Skeletal muscle satellite cell (primary cell): Measurements from ENCODE around the gene STRA6. TPM values are rescaled to one million over a fixed set of nuclear protein-coding genes. Genes with fewer than 3 reads are reported as not detected.

Experiments used
- H3K27me3 ChIP-seq: 2 replicates; pipeline ENCODE4 v1.7.0; 2013; ENCODE audit warnings: low read length; ENCODE audit not compliant: control insufficient read depth, insufficient read depth
- H3K36me3 ChIP-seq: 2 replicates; pipeline ENCODE4 v1.7.0; 2013; ENCODE audit warnings: mild to moderate bottlenecking, control low read depth, low read length; ENCODE audit not compliant: insufficient read depth
- H3K4me1 ChIP-seq: 2 replicates; pipeline ENCODE4 v1.7.0; 2013; ENCODE audit warnings: low read length; ENCODE audit not compliant: control insufficient read depth, insufficient read depth
- H3K4me2 ChIP-seq: 2 replicates; pipeline ENCODE4 v1.7.0; 2013; ENCODE audit warnings: mild to moderate bottlenecking, low read length
- H3K4me3 ChIP-seq: 2 replicates; pipeline ENCODE4 v1.7.0; 2013; ENCODE audit warnings: low read length
- H3K9ac ChIP-seq: 2 replicates; pipeline ENCODE4 v1.7.0; 2013; ENCODE audit warnings: mild to moderate bottlenecking, low read depth, low read length, moderate library complexity
- H3K9me3 ChIP-seq: replicated peaks from 2 replicates; pipeline ENCODE4 v1.7.0; 2013; ENCODE audit warnings: mild to moderate bottlenecking, control low read depth, low read length
- small RNA-seq: library from RNA; depleted of rRNA; stranded (forward); fragments of <200 nt; gene quantifications from one replicate; pipeline ENCODE3, GENCODE V24; 2012

The STRA6 gene

DNA sequence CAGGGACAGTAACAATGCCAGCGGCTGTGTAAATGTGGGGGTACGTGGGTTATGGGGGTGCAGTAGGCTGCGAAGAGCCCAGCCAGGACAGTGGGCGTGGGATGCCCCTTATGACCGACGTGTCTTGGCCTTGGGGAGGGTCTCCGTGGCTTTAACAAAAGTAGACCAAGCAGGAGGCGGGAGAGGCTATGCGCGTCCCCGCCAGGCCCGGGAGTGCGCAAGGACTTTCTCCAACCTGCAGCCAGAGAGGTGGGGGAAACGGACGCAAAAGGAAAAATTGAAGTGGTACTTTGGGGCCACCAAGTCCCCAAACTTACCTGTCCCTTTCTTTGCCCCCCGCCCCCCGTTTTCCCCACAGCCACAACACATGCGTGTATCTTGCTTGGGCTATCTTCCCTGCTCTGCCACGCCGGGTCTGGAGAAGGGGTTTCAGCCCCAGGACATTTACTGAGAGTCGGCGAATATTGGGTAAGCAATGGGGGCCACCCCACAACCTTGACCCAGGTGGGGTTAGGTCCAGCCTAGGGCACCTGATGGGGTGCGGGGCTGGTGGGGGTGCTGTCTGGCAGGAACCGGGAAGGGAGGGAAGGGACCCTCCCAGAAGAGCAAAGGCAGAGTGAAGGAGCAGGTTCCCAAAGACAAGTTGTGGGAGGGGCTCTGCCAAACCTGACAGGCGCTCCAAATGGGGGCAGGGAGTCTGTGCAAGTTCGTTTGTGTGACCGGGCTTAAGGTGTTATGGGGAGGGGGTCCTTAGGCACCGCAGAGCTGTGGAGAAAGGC, 71.5 kb downstream of the STRA6 start:
- no peaks in the 10 kb centered on the region for H3K36me3 ChIP-seq
- H3K9me3 ChIP-seq, result peaks cover 3% of the 10 kb centered on the region
- no peak overlapping the region for H3K4me2 ChIP-seq
- H3K9ac ChIP-seq, result no peak overlapping the region
- H3K27me3 ChIP-seq, result peaks cover 90% of the 10 kb centered on the region
- H3K4me1 ChIP-seq, result peaks cover 14% of the 10 kb centered on the region
- no peak overlapping the region for H3K4me3 ChIP-seq

DNA sequence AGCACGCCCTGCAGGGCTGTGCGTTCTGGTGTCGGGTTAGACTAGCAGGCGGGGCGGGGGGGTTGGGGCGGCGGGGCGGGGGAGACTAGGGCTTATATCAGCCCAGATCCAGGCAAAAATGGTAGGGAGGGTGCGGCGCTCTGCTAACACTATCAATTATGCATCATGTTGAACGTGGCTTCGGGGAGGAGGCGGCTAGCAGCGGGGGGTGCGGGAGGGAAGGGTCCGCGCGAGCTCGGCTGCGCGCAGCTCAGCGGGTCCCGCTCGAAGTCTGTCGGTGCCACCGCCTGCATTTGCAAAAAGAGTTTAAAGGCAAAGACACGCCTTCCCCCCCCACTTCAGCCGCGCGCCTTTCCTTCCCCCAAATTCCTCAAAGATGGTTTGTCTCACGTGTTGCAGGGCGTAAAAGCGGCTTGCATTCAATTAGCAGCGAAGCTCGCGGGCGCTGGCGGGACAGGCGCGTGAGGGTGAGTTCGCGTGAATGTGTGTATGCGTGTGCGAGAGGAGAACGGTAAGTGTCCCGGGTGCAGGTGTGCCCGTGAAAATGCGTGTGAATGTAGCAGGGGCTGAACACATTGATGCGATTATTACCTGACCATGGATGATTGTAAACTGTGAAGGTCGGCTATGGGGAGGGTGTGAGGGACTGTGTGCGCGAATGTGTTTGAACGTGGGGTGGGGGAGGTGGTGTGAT, 72.3 kb downstream of the STRA6 start, which contains the start of gene ISLR2:
ISLR2 (plus strand) TSS at position 432 of the 694 bp plus-strand sequence. CDS start 2,169 bp downstream, outside the sequence.
- peaks cover 12% of the 10 kb centered on the region for H3K4me1 ChIP-seq
- no peak within 1 kb of the TSS for H3K4me3 ChIP-seq
- peak within 1 kb of the TSS; percentile 38 for H3K4me2 ChIP-seq
- H3K27me3 ChIP-seq, result peaks cover 93% of the 10 kb centered on the region
- no peaks in the 10 kb centered on the region for H3K36me3 ChIP-seq
- peaks cover 3% of the 10 kb centered on the region for H3K9me3 ChIP-seq
- H3K9ac ChIP-seq, result no peak within 1 kb of the TSS

DNA sequence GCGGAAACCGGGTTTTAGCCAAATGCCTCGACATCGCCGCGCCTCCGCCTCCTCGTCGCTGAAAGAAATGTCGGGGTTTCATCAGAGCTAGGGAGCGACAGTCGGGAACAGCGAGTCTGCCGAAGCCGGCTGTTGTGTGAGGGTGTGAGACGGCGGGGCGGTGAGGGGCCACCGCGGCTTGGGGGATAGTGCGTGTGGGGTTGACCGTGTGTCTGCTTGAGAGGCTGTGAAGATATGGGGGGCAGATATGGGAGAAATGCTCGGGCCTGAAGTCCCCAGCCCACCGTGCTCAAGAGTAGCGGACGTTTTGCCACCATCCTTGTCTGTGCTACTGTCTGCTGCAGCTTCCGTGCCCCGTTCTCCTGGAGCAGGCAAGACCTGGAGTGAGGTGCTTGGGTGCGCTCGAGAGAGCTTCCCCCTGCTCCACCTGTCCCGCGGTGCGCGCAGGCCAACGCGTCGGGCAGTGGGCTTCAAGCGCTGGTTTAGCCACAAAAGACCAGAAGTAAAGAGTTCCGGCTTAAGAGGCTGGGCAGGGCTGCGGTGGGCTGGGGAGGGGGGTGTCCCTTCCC, 72.9 kb downstream of the STRA6 start:
- peaks cover 12% of the 10 kb centered on the region for H3K4me1 ChIP-seq
- no peak overlapping the region for H3K9ac ChIP-seq

More for the DNA sequence above, 72.9 kb downstream of the STRA6 start:
- Histone ChIP-seq H3K4me3 (no peak overlapping the region), H3K9me3 (peaks cover 3% of the 10 kb centered on the region), H3K36me3 (no peaks in the 10 kb centered on the region), H3K4me2 (peak overlapping the region; percentile 38), H3K27me3 (peaks cover 94% of the 10 kb centered on the region)

Small RNAs within 50 kb of the gene (small RNA-seq; reads per million reads assigned to genes)
- gene RF00017, result not detected
